NOMO-1 (cell line): ENCODE data around the gene SLC7A4.
"Not testable (repeated sequence)": the region's sequence is repeated elsewhere in the genome, so short reads cannot be mapped to it uniquely, and the experiment has no call there.

Source experiments
- DNase-seq, 2 experiments: peaks; one replicate each; lab custom pipeline; 2025; ENCODE audit not compliant: unreplicated experiment in 2 of 2; lab: John Stamatoyannopoulos, UW

SLC7A4 gene

GRCh38 chr22:21064917-21065864 is 32.8 kb upstream of the SLC7A4 start:
- no peak for DNase-seq

DNA sequence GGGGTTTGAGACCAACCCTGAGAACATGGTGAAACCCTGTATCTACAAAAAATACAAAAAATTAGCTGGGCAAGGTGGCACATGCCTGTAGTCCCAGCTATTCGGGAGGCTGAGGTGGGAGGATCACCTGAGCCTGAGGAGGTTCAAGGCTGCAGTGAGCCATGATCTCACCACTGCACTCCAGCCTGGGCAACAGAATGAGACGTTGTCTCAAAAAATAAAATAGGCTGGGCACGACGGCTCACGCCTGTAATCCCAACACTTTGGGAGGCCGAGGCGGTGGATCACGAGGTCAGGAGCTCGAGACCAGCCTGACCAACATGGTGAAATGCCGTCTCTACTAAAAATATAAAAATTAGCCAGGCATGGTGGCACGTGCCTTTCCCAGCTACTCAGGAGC is 32.1 kb upstream of the SLC7A4 start:
- not testable (repeated sequence) for DNase-seq

GRCh38 chr22:21061660-21062321 is 29.4 kb upstream of the SLC7A4 start:
- not testable (repeated sequence) for DNase-seq

GRCh38 chr22:21060363-21060762 is 28.0 kb upstream of the SLC7A4 start:
- not testable (repeated sequence) for DNase-seq

DNA sequence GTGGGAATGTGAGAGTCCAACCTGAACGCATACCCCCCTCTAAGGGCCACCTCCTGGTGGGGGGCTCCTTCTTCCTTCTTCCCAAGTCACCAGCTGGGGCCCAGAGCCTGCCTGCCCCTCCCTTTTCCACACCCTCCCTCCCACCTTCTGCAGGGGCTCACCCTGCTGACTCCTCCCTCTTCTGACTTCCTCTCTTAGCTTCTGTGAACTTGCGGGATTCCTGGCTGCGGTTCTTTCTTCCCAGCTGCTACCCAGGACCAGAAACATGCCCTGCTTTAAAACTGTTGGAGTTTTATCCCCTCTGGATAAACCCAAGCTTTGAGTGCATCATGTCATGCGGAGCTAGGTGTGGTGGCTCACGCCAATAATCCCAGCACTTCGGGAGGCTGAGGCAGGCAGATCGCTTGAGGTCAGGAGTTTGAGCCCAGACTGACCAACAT is 23.5 kb upstream of the SLC7A4 start:
- DNase-seq, result peak; percentile 15 to 29

DNA sequence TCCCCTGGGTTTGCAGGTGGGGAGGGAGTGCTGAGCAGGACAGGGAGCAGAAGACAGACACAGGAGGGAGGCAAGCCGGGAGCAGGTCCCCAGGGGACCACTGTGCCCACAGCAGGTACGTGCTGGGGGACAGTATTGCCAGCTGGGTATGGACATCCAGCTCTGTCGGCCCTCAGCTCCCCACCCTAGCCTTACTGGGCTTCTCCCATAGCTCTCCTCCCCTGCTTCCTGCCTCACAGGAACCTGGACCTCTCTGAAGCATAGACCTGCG is 23.1 kb upstream of the SLC7A4 start:
- no peak for DNase-seq

DNA sequence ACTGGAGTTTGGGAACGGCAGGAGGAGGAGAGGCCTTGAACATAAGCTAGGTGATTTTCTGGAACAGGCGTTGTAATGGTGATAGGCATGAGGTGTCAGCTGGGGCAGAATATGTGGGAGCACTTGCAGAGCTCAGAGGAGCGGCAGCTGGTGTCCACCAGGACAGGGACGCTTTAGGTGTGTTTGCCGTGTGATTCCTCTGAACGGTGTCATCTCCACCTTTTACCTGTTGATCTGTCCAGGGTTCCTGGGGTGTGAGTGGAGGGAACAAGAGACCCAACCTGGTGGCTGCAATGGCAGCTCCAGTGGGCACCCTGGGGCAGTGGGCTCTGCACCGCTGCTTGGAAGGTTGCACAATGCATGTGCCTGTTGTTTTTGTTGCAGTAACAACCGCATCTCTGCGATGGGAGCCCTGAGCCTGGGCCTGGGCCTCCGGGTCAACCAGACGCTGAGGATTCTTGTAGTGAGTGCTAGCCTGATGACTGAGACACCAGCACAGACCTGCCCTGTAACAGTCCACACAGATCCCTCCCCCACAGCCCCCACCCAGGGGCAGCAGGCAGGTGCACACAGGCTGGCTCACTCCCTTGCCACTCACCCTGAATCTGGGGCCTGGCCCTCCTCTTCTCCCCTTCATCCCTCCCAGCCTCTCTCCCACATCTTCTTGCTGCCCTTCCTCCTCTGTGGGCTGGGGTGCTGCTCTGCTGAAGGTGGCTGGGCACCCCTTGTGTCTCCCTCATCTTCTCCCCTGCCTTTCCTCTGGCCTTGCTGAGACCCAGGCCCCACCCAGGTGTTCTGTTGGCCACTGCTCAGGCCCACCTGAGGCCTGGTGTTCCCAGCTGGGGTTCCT is 22.6 kb upstream of the SLC7A4 start:
- DNase-seq, result no peak

DNA sequence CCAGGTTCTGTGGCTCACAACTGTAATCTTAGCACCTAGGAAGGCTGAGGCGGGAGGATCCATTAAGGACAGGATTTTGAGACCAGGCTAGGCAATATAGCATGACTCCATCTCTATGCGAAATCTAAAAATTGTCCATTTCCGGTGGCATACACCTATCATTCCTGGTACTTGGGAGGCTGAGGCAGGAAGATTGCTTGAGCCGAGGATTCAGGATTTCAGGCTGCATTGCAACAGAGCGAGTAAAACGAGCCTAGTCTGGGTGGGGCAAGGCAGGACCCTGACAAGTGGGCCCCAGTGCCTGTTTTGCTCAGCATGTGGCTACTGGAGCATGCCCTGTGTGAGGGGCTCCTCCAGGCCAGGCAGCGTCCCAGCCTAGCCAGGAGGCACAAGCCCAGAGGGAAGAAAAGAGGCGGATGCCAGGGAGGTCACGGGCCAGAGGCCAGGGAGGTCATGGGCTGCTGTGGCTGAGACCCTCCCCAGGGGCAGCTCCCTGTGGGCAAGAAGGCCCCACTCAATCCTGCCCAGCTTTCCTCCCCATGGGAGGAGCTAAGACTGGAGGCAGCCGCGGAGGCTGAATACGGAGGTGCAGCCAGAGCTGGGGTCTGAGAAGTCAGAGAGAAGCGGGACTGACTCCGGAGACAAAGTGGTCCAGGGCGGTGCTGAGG is 21.8 kb upstream of the SLC7A4 start:
- DNase-seq, result no peak

- DNase-seq, result no peak
Measured at GRCh38 chr22:21052715-21053459, 20.5 kb upstream of the SLC7A4 start.

DNA sequence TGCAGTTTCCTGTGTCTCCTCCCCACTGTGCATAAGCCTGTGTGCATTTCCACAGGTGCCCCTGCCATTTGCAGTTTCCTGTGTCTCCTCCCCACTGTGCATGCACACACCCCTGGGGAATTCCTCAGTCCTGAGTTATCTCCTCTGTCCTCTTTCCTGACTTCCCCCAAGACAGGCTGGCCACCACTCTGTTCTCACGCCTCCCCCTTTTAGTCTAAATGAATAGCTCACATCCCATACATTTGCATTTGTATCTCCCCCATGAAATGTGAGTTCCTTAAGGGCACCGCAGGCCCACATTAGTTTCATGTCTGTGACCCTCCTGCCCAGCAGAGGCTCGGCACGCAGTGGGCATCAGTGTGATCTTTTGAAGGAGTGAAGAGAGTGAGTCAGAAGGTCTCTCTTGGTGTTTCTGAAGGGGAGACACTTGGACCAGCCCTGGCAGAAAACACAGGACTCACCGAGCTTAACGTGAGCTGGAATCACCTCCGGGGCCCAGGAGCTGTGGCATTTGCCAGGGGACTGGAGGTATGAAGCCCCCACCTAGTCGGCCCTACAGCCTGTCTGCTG is 19.6 kb upstream of the SLC7A4 start:
- no peak for DNase-seq

- no peak for DNase-seq
Measured at GRCh38 chr22:21051145-21051830, 18.9 kb upstream of the SLC7A4 start.

DNA sequence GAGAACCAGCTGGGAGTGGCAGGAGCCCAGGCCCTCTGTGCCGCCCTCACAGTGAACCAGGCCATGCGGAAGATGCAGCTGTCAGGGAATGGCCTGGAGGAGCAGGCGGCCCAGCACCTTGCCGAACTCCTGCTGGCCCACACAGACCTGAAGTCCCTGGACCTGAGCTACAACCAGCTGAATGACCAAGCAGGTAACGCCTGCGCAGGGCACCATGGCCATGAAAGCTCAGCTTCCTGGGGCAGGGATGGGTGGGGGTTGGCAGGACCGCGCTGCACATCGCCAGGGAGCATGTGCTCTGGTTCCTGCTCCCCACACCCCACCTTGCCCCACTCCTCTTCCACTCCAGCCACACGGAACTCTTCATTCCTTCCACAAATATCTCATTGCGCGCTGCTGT is 16.6 kb upstream of the SLC7A4 start:
- DNase-seq, result not testable (repeated sequence)

DNA sequence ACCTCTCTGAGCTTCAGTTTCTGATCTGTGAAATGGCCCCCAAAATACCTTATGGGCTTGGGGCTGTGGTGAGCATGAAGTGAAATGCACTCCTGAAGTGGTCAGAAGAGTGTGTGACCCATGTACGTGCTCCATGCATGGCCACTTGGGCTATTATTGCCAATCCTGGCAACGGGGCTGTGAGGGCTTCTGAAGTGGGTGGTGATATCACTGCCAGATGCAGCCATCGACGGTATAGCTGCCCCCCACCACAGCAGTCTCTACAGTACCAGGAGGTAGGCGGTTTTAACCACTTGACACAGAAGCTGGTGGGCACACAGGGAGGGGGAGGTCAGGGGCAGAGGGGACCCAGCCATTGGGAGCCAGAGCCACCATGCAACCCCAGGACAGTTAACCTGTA is 16.1 kb upstream of the SLC7A4 start:
- not testable (repeated sequence) for DNase-seq

DNA sequence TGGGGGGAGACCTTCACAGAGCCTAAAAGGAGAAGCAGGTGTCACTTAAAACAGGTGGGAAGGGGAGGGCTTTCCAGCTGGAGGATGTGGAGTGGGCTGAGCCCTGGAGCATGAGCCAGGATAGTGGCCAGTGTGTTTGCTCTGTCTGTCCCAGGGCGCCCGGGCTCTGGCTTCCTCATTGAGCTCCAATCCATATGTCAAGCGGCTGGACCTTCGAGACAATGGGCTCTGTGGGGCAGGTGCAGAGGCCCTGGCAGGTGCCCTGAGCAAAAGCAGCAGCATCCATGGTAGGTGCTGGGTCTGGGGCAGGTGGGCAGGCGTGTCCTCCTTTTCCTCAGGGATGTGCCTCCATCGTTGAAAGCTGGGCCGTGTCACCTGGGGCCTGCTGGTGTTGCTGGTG is 15.4 kb upstream of the SLC7A4 start:
- DNase-seq, result no peak

- DNase-seq, result no peak
Measured at GRCh38 chr22:21047035-21047661, 14.8 kb upstream of the SLC7A4 start.

DNA sequence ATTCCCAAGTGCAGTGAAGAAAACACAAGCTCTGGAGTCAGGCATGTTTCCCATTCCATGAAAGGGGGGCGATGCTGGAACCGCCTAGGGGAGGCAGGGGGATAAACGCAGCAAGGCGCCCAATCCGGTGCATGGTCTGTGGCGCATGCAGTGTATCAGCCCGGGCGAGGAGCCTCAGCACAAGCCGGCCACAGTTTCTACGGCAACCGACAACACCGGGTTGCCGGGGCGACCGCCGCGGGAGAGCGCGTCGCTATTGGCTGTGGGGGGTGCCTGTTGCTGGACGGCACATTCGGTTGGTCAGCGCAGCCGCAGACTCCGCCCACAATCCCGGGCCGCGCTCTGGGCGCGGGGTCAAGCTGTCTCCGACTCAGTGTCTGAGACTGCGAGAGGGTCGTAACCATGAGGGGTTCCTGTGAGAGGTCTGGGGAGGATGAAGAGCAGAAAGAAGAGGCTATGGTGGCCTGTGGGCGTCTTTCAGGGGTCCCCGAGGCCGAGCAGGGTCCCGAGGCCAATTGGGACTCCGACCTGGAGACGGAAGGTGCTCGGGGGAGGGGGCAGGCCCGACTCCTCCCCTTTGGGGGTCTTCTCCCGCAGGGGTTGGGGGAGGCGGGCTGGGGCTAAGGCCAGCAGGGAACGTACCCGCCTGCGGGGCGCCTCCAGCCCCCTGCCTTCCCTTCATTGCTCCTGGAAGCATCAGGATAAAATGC is 13.4 kb upstream of the SLC7A4 start, which contains the start of gene LRRC74B:
Gene LRRC74B, plus strand, starts transcription at position 362 of the 710 bp plus-strand sequence. Its CDS starts 41 bp downstream, at position 403.
- peak; percentile 77 to 78 for DNase-seq

DNA sequence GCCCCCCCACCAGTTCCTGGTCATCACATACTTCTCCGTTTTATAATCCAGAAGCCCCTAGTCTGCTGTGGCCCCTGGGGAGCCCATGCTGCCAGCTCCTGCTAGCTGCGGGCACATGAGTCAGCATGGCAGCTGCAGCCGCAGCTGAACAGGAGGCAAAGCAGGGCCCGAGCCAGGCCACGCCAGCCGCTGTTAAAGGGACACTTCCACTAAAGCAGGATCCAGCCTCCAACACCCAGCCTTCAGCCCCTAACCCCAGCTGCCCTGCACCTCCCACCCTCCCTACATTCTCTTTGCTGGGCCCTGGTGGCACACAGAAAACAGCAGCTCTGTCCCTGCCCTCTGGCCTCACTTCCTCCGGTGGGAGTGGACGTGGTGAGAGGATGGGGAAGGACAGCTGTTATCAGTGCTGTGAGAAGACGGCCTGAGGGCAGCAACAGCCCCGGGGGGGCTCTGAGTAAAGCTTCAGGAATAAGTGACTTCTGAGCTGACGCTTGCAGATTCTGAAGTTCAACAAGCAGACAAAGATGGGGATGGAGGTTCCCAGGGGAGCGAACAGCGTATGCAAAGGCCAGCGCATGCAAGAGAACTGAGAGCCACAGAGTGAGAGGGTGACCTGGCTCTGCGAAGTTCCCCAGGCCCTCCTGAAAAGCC is 12.7 kb upstream of the SLC7A4 start:
- DNase-seq, result no peak
